HG03039 (cell line): ENCODE measurements around the gene DLG2.
"Not testable (repeated sequence)": the region's sequence is repeated elsewhere in the genome, so short reads cannot be mapped to it uniquely, and the experiment has no call there.

Experiments
- ATAC-seq: cut with Tn5 transposase; IDR thresholded peaks from one replicate; pipeline ENCODE4 v1.9.1; 2021; ENCODE audit warnings: mild to moderate bottlenecking, moderate library complexity; ENCODE audit not compliant: unreplicated experiment

The DLG2 gene

DNA sequence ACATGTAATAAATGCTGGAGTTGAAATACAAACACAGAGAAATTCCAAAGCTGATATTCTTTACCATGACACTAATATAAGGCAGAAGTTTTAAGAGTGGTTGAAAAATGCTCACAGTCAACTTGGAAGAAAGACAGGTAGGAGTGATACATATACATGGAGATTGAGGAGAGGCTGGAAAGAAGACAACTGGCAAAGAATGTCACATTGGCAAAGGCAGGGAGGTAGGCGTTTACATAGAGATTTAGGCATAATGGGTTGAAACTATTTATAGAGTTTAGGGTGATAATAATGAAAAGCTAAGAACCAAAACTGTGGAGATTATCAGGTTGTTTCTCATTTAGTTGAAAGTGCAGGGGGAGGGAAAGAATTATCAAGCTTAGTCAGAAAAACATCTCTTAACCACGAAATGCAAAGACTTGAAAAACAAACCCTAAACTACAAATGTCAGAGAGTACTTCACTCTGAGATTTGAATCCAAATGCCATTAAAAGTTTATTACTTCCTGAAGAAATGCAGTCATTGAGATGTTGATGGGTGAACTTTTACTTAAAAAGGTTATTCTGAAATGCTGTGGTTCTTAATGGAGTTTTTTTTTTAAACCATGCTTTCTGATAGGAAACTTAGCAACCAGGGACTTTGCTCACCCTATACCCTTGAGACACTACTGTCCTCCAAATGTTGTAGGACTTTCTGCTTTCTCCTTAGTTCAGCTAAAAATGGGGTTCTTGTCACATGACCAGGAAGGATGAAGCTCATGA, 2202.6 kb downstream of the DLG2 start:
- no peak for ATAC-seq

DNA sequence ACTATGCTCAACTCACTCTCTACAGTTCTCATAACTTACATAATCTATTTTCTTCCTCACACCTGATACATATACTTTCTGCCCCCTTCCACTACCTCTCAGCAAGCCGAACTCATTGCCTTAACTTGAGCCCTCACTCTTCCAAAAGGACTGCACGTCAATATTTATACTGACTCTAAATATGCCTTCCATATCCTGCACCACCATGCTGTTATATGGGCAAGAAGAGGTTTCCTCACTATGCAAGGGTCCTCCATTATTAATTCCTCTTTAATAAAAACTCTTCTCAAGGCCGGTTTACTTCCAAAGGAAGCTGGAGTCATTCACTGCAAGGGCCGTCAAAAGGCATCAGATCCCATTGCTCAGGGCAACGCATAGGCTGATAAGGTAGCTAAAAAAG, 2204.5 kb downstream of the DLG2 start:
- not testable (repeated sequence) for ATAC-seq

GRCh38 chr11:83410605-83411565, 2216.3 kb downstream of the DLG2 start:
- no peak for ATAC-seq

DNA sequence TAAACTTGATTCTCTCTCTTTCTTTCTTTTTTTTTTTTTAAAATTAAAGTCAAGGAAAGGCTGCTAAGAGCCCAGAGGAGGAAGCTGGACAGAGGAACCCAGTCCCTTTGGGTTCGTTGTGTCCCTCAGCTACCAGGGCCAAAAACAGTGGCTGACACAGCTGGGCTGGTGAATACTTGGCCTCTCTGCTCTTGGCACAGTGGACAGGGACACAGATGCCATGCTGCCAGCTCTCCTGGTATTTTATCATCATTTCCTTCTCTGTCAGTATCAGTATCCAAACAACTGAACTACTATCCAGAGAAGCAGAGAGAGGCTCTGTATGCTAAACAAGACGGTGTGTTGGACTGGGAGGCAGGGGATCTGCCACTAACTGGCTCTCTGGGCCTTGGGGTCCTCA, 2217.3 kb downstream of the DLG2 start:
- ATAC-seq = no peak

- ATAC-seq = no peak
These were observed 2217.7 kb downstream of the DLG2 start for GRCh38 chr11:83409476-83409875.

DNA sequence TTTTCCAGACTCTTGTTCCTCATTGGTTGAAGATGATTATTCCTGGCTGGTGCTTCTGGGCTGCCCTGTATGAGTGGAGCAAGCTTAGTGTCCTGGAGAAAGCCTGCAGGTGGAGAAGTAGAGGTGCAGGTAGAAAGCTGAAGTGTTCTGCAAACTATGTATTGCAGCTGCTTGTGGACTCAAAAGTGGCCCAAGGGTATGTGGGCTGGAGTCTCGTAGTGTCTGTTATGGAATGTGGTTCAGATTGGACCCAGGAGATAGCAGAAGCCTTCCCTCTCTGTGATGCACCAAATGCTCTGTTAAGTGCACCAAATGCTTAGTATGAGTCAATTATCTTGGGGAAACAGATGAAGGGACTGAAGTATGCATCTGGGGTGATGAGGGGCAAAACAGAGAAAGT, 2218.2 kb downstream of the DLG2 start:
- no peak for ATAC-seq
